Trophoblast cell (in vitro differentiated cells and primary cell): ENCODE results near the gene UTP15.

Experiments
- DNase-seq, 2 donors: peaks; one replicate each; pipeline ENCODE4 v3.0.0-alpha.2; 2016
- H2AFZ ChIP-seq: 2 replicates; pipeline ENCODE4 v1.6.1; 2013; ENCODE audit warnings: low read length, moderate library complexity, mild to moderate bottlenecking; ENCODE audit not compliant: insufficient read depth, poor library complexity
- H2AK5ac ChIP-seq: 2 replicates; pipeline ENCODE4 v1.6.1; 2013; ENCODE audit warnings: mild to moderate bottlenecking, low read length
- H2BK120ac ChIP-seq: 2 replicates; pipeline ENCODE4 v1.6.1; 2013; ENCODE audit warnings: low read length, mild to moderate bottlenecking, moderate library complexity; ENCODE audit not compliant: insufficient read depth, poor library complexity
- H2BK12ac ChIP-seq: 2 replicates; pipeline ENCODE4 v1.6.1; 2013; ENCODE audit warnings: mild to moderate bottlenecking, low read length, moderate library complexity
- H2BK5ac ChIP-seq: 2 replicates; pipeline ENCODE4 v1.6.1; 2013; ENCODE audit warnings: low read length, low read depth, moderate library complexity, mild to moderate bottlenecking; ENCODE audit not compliant: poor library complexity
- H3K14ac ChIP-seq: 2 replicates; pipeline ENCODE4 v1.6.1; 2013; ENCODE audit warnings: mild to moderate bottlenecking, low read length
- H3K18ac ChIP-seq: 2 replicates; pipeline ENCODE4 v1.6.1; 2013; ENCODE audit warnings: mild to moderate bottlenecking, low read length
- H3K23ac ChIP-seq: 2 replicates; pipeline ENCODE4 v1.6.1; 2013; ENCODE audit warnings: low read length
- H3K27ac ChIP-seq: 2 replicates; pipeline ENCODE4 v1.5.1; 2013; ENCODE audit warnings: low read depth, mild to moderate bottlenecking, inconsistent platforms, low read length, moderate library complexity
- H3K27me3 ChIP-seq: 2 replicates; pipeline ENCODE4 v1.6.1; 2013; ENCODE audit warnings: inconsistent platforms, mild to moderate bottlenecking, low read length, moderate library complexity; ENCODE audit not compliant: insufficient read depth
- H3K36me3 ChIP-seq, 2 experiments: 1 replicate in 1 of 2; 2 replicates in 1 of 2; pipeline ENCODE4 v1.6.1; 2013; ENCODE audit warnings: low read length in 2 of 2, mild to moderate bottlenecking in 2 of 2, moderate library complexity in 1 of 2; ENCODE audit not compliant: insufficient read depth in 2 of 2, control insufficient read depth in 1 of 2
- H3K4ac ChIP-seq: 2 replicates; pipeline ENCODE4 v1.6.1; 2013; ENCODE audit warnings: low read depth, mild to moderate bottlenecking, low read length, moderate library complexity
- H3K4me1 ChIP-seq, 2 experiments: 1 replicate in 1 of 2; 2 replicates in 1 of 2; pipeline ENCODE4 v1.6.1; 2013; ENCODE audit warnings: low read length in 2 of 2, mild to moderate bottlenecking in 2 of 2, moderate library complexity in 1 of 2; ENCODE audit not compliant: insufficient read depth in 2 of 2, control insufficient read depth in 1 of 2
- H3K4me2 ChIP-seq: 2 replicates; pipeline ENCODE4 v1.6.1; 2013; ENCODE audit warnings: inconsistent platforms, mild to moderate bottlenecking, low read length, moderate library complexity
- H3K4me3 ChIP-seq: 2 replicates; pipeline ENCODE4 v1.5.1; 2013; ENCODE audit warnings: mild to moderate bottlenecking, low read depth, low read length, inconsistent platforms
- H3K79me1 ChIP-seq: one replicate; pipeline ENCODE4 v1.6.1; 2013; ENCODE audit warnings: low read length
- H3K79me2 ChIP-seq: 2 replicates; pipeline ENCODE4 v1.6.1; 2013; ENCODE audit warnings: low read length, mild to moderate bottlenecking; ENCODE audit not compliant: control insufficient read depth, insufficient read depth, poor library complexity
- H3K9ac ChIP-seq: 2 replicates; pipeline ENCODE4 v1.6.1; 2013; ENCODE audit warnings: mild to moderate bottlenecking, low read length
- H3K9me3 ChIP-seq: 2 replicates; pipeline ENCODE4 v1.6.1; 2013; ENCODE audit warnings: low read depth, mild to moderate bottlenecking, control low read depth, inconsistent platforms, low read length; ENCODE audit not compliant: insufficient read depth
- H4K12ac ChIP-seq: 2 replicates; pipeline ENCODE4 v1.6.1; 2013; ENCODE audit warnings: low read depth, mild to moderate bottlenecking, low read length, moderate library complexity
- H4K8ac ChIP-seq: 2 replicates; pipeline ENCODE4 v1.6.1; 2013; ENCODE audit warnings: low read depth, mild to moderate bottlenecking, low read length, moderate library complexity
- H4K91ac ChIP-seq: one replicate; pipeline ENCODE4 v1.6.1; 2013; ENCODE audit warnings: low read depth, mild to moderate bottlenecking, low read length, moderate library complexity
- WGBS: extraction: QIAGEN DNeasy Blood & Tissue Kit; methylation state at CpG from one replicate; pipeline ENCODE4 v1.1.7; 2013; ENCODE audit warnings: missing lambda C conversion rate; ENCODE audit not compliant: insufficient read length, insufficient coverage; ENCODE audit errors: extremely low coverage; 5-methylcytosine and 5-hydroxymethylcytosine counted together

Gene UTP15

DNA sequence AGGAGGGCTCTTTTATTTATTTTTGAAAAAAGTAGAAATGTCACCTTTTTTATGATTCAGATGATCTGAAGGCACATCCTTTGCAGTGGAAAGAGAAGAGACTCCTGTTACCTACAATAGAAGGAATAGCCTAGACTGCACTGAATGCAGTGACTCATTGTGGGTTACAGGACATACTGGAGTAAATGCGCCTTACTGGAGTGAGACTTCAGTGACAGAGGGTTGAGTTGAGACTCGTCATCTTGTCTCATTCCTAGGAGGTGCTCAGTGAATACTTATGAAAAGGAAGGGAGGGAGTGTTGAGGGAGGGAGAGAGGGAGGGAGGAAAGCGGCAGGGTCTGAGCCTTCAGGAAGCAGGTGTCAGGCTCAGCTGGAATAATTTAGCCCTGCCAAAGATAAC is 25.4 kb upstream of the UTP15 start:
- no peak for DNase-seq
- Histone ChIP-seq H3K4ac (no peak overlapping the region), H2BK12ac (no peak overlapping the region), H3K4me3 (no peak overlapping the region), H3K18ac (no peak overlapping the region), H3K14ac (no peak overlapping the region), H3K9ac (no peak overlapping the region), H3K23ac (no peak overlapping the region), H2BK120ac (no peak overlapping the region), H4K8ac (no peak overlapping the region), H2BK5ac (no peak overlapping the region), H4K91ac (no peak overlapping the region), H2AK5ac (no peak overlapping the region), H3K27ac (no peak overlapping the region), H3K79me1 (no peaks in the 10 kb centered on the region), H3K27me3 (no peaks in the 10 kb centered on the region), H3K79me2 (no peaks in the 10 kb centered on the region), H4K12ac (no peak overlapping the region), H3K9me3 (no peaks in the 10 kb centered on the region), H3K4me2 (no peak overlapping the region), H3K4me1 (no peaks in the 10 kb centered on the region), H3K36me3 (no peaks in the 10 kb centered on the region), H2AFZ (no peak overlapping the region)
- WGBS = no CpG with 5 or more reads among the region's 3 CpGs

DNA sequence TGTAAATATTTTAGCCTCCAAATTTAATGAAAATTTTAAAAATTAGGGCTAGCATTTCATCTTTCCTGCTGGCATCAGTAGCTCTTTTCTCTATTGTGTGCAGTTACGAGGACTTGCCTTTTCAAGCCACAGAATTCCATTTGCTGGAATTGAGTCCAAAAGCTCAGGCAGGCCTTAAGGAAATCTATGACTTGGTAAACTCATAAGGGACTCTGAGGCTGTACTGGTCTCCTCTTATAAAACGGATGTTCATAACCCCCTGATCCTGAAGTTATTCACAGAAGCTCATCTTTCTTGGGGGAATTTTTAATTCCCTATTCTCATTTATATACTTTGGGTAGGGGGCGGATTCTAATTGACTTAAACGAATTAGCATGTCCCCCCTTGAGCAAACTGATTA is 23.5 kb upstream of the UTP15 start:
- Histone ChIP-seq H3K79me2 (no peaks in the 10 kb centered on the region), H4K91ac (no peak overlapping the region), H4K12ac (no peak overlapping the region), H3K9me3 (no peaks in the 10 kb centered on the region), H3K4me3 (no peak overlapping the region), H2AFZ (no peak overlapping the region), H3K27ac (no peak overlapping the region), H3K23ac (no peak overlapping the region), H3K9ac (no peak overlapping the region), H4K8ac (no peak overlapping the region), H3K79me1 (no peaks in the 10 kb centered on the region), H3K27me3 (no peaks in the 10 kb centered on the region), H3K36me3 (no peaks in the 10 kb centered on the region), H2BK5ac (no peak overlapping the region), H2BK12ac (no peak overlapping the region), H2AK5ac (no peak overlapping the region), H3K4me1 (no peaks in the 10 kb centered on the region), H3K14ac (no peak overlapping the region), H2BK120ac (no peak overlapping the region), H3K4ac (no peak overlapping the region), H3K18ac (no peak overlapping the region), H3K4me2 (no peak overlapping the region)
- DNase-seq = no peak
- no CpG with 5 or more reads among the region's 4 CpGs for WGBS

DNA sequence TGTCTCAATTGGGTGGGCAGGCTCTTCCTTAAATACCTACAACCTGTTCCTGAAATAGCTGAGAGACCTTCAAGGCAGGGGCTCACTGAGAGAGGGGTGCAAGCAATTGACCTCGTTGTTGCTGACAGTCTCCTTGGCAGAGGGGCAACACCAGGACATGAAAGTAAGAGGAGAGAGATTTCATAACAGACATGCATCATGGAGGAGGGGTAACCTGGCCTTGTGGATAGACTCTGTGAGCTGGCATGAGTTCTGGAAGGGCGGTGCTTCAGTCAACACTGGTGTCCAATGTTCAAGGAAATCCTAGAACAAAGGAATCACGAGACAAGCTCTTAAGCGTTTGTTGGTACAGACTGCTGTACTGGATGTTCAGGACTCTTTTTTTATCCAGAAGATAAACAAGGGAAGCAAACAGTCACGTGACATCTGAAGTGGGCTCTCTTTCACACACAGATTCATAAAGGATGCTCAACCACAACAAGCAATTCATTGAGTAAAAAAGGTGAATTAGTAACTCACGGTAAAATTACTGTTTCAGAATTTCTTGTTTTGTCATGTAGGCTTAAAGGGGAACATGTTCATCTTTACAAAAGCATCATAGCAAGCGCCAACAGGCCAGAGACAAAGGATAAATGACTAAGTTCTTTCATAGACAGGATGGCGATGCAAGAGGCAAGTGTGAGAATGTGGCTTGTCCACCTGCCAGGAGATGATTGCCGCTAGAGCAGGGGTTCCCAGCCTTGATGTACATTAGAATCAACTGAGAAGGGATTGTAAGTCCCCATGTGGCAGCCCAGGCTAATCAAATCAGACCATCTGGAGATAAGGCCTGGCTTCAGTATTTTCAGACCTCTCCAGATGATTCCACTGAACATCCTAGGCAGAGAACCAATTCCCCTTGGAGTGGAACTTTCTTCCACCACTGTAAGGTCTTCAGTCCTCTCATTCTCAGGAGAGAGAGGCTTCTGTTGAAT is 20.8 kb upstream of the UTP15 start:
- Histone ChIP-seq H3K79me2 (no peaks in the 10 kb centered on the region), H3K79me1 (no peaks in the 10 kb centered on the region), H3K9ac (no peak overlapping the region), H3K23ac (no peak overlapping the region), H2BK12ac (no peak overlapping the region), H3K4me1 (no peaks in the 10 kb centered on the region), H4K8ac (no peak overlapping the region), H3K4me3 (no peak overlapping the region), H3K9me3 (no peaks in the 10 kb centered on the region), H3K14ac (no peak overlapping the region), H3K4ac (no peak overlapping the region), H4K12ac (no peak overlapping the region), H2BK120ac (no peak overlapping the region), H3K27me3 (no peaks in the 10 kb centered on the region), H3K27ac (no peak overlapping the region), H2AFZ (no peak overlapping the region), H3K4me2 (no peak overlapping the region), H4K91ac (no peak overlapping the region), H3K36me3 (no peaks in the 10 kb centered on the region), H2BK5ac (no peak overlapping the region), H3K18ac (no peak overlapping the region), H2AK5ac (no peak overlapping the region)
- DNase-seq = no peak
- no CpG with 5 or more reads among the region's 9 CpGs for WGBS

DNA sequence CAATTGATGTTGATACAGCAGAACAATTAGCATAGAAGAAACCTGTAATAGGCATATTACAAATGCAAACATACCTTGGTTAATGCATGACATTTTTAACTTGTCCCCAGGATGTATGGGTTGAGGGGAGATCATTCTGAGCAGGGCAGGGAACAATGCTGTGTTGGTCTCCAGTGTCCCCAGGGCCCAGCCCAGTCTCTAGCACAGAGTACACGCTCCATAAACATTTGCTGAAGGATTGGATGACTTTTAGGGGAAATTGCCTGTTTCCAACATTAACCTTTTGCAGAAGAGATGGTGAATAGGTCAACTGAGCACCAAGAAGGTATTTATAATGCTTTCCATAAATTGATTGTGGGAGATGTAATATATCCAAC is 20.2 kb upstream of the UTP15 start:
- H2AK5ac ChIP-seq = no peak overlapping the region
- H2BK120ac ChIP-seq = no peak overlapping the region
- H3K4me1 ChIP-seq = no peaks in the 10 kb centered on the region
- H2AFZ ChIP-seq = no peak overlapping the region
- H3K9ac ChIP-seq = no peak overlapping the region
- H3K4me2 ChIP-seq = no peak overlapping the region
- H4K91ac ChIP-seq = no peak overlapping the region
- H3K4ac ChIP-seq = no peak overlapping the region
- no peak overlapping the region for H4K8ac ChIP-seq
- H3K14ac ChIP-seq = no peak overlapping the region
- WGBS = no CpG with 5 or more reads among the region's 1 CpG
- no peaks in the 10 kb centered on the region for H3K9me3 ChIP-seq
- no peaks in the 10 kb centered on the region for H3K79me1 ChIP-seq
- no peaks in the 10 kb centered on the region for H3K79me2 ChIP-seq
- no peak overlapping the region for H3K18ac ChIP-seq
- H3K27me3 ChIP-seq = no peaks in the 10 kb centered on the region
- no peak overlapping the region for H2BK12ac ChIP-seq
- DNase-seq = no peak
- no peak overlapping the region for H3K23ac ChIP-seq
- no peak overlapping the region for H3K4me3 ChIP-seq
- no peak overlapping the region for H2BK5ac ChIP-seq
- H3K36me3 ChIP-seq = no peaks in the 10 kb centered on the region
- H3K27ac ChIP-seq = no peak overlapping the region
- H4K12ac ChIP-seq = no peak overlapping the region
